Testis (tissue), 5 donors: Measurements from ENCODE around the gene TAC1. TPM values are rescaled to one million over a fixed set of nuclear protein-coding genes. Genes with fewer than 3 reads are reported as not detected.

Experiments
- DNase-seq: peaks from one replicate; pipeline ENCODE4 v3.0.0-alpha.2; 2019
- H3K27ac ChIP-seq, 2 donors: fragments of 200-600 bp; sonication (generic); one replicate each; pipeline ENCODE4 v1.5.1; 2019
- H3K27me3 ChIP-seq: fragments of 200-600 bp; sonication (generic); one replicate; pipeline ENCODE4 v1.5.1; 2019
- H3K36me3 ChIP-seq: fragments of 200-600 bp; sonication (generic); one replicate; pipeline ENCODE4 v1.5.1; 2017; ENCODE audit warnings: low read depth; ENCODE audit errors: missing control alignments
- H3K4me1 ChIP-seq: fragments of 200-600 bp; sonication (generic); one replicate; pipeline ENCODE4 v1.5.1; 2019
- H3K4me3 ChIP-seq, 2 donors: fragments of 200-600 bp; sonication (generic); one replicate each; pipeline ENCODE4 v1.5.1; 2017 to 2019
- H3K9me3 ChIP-seq: fragments of 200-600 bp; sonication (generic); one replicate; pipeline ENCODE4 v1.5.1; 2017
- CTCF ChIP-seq, 3 experiments: fragments of 450-650 bp in 2 of 3; fragments of 200-600 bp in 1 of 3; sonication (generic) in 1 of 3; IDR thresholded peaks; one replicate each; pipeline ENCODE4 v1.5.1; 2016 to 2019; ENCODE audit warnings: antibody characterized with exemption in 3 of 3, mild to moderate bottlenecking in 2 of 3, moderate library complexity in 1 of 3
- POLR2A ChIP-seq: fragments of 450-650 bp; IDR thresholded peaks from one replicate; pipeline ENCODE4 v1.6.1; 2017; ENCODE audit warnings: antibody characterized with exemption, mild to moderate bottlenecking, moderate library complexity
- WGBS, 2 donors: methylation state at CpG; one replicate each; pipeline ENCODE4 v1.1.5; 2018; 5-methylcytosine and 5-hydroxymethylcytosine counted together
- intact Hi-C: fragments of 100-400 bp; cut with DNase I; formaldehyde crosslinking; loops from one replicate; pipeline ENCODE4 v1.15.1; 2023; ENCODE audit warnings: low total_unique reads
- long read RNA-seq, 2 donors: transcript quantifications; one replicate each; lab custom pipeline, GENCODE V29; 2026
- polyA plus RNA-seq: library from polyadenylated mRNA; stranded (reverse); fragments of 350-450 nt; fragmentation: Illumina TruSeq; extraction: RNeasy Lipid Tissue Mini Kit (QIAGEN cat#74804); gene quantifications from one replicate; pipeline ENCODE4 v1.2.3, GENCODE V29; 2014; ENCODE audit warnings: low read depth, low replicate concordance; ENCODE audit not compliant: insufficient read depth
- total RNA-seq, 2 donors: library from RNA; depleted of rRNA; stranded (reverse); fragments of >200 nt; gene quantifications; one replicate each; pipeline ENCODE4 v1.2.3, GENCODE V29; 2016

TAC1 gene
- 1 to 10 TPM in 1 of 2 donors, not detected in 1; 1.2 TPM for total RNA-seq
- 0.59 TPM for polyA plus RNA-seq
- long read RNA-seq, donor 1 = 0 reads
- long read RNA-seq, donor 2 = 0 reads

- peak; percentile 18 for DNase-seq
- Histone ChIP-seq H3K9me3 (no peaks in the 10 kb centered on the region), H3K36me3 (no peaks in the 10 kb centered on the region), H3K27ac (no peak within 1 kb of the TSS), H3K4me1 (no peaks in the 10 kb centered on the region), H3K4me3 (peak within 1 kb of the TSS; percentile 27 to 50), H3K27me3 (no peaks in the 10 kb centered on the region)
- intact Hi-C loops = no loop called here
- 2 to 5% methylated on average over 35 to 57 of the region's 57 CpGs for WGBS, 2 donors
- no peak for TF ChIP-seq POLR2A
- no peak for TF ChIP-seq CTCF (IDR thresholded peaks at IDR 0.05)
Measured at GRCh38 chr7:97731736-97732564, at the start of gene TAC1. TAC1 (plus strand) TSS chr7:97732086; CDS start chr7:97732613, 527 bp downstream.

- no peak overlapping the region for H3K4me3 ChIP-seq
- H3K9me3 ChIP-seq = no peaks in the 10 kb centered on the region
- TF ChIP-seq POLR2A = no peak
- no peak for TF ChIP-seq CTCF (IDR thresholded peaks at IDR 0.05)
- intact Hi-C loops = no loop called here
- H3K36me3 ChIP-seq = no peaks in the 10 kb centered on the region
- no peak for DNase-seq
- 89% methylated on average over 4 of the region's 4 CpGs for WGBS, 2 donors
- H3K27me3 ChIP-seq = no peaks in the 10 kb centered on the region
- H3K4me1 ChIP-seq = no peaks in the 10 kb centered on the region
- H3K27ac ChIP-seq = no peak overlapping the region
Measured at GRCh38 chr7:97685952-97686351, 45.9 kb upstream of the TAC1 start.

- Histone ChIP-seq H3K27me3 (no peaks in the 10 kb centered on the region), H3K27ac (no peak overlapping the region), H3K4me3 (no peak overlapping the region), H3K4me1 (no peaks in the 10 kb centered on the region), H3K9me3 (no peaks in the 10 kb centered on the region), H3K36me3 (no peaks in the 10 kb centered on the region)
- intact Hi-C loops = no loop called here
- no peak for DNase-seq
- TF ChIP-seq POLR2A (no peak), CTCF (IDR thresholded peaks at IDR 0.05) (no peak)
- WGBS, 2 donors = 83 to 85% methylated on average over 1 of the region's 1 CpG
Measured at GRCh38 chr7:97693586-97693985, 38.3 kb upstream of the TAC1 start.

GRCh38 chr7:97694355-97694754 is 37.5 kb upstream of the TAC1 start:
- H3K4me3 ChIP-seq = no peak overlapping the region
- intact Hi-C loops = no loop called here
- no peaks in the 10 kb centered on the region for H3K9me3 ChIP-seq
- H3K36me3 ChIP-seq = no peaks in the 10 kb centered on the region
- TF ChIP-seq CTCF (IDR thresholded peaks at IDR 0.05) = no peak
- no peak for TF ChIP-seq POLR2A
- no peak for DNase-seq
- H3K4me1 ChIP-seq = no peaks in the 10 kb centered on the region
- H3K27ac ChIP-seq = no peak overlapping the region
- 88 to 94% methylated on average over 2 of the region's 2 CpGs for WGBS, 2 donors
- no peaks in the 10 kb centered on the region for H3K27me3 ChIP-seq

GRCh38 chr7:97697396-97697795 is 34.5 kb upstream of the TAC1 start:
- DNase-seq = no peak
- no peaks in the 10 kb centered on the region for H3K9me3 ChIP-seq
- H3K27ac ChIP-seq = no peak overlapping the region
- H3K4me1 ChIP-seq = no peaks in the 10 kb centered on the region
- no peaks in the 10 kb centered on the region for H3K27me3 ChIP-seq
- H3K36me3 ChIP-seq = no peaks in the 10 kb centered on the region
- intact Hi-C loops = no loop called here
- TF ChIP-seq POLR2A (no peak), CTCF (IDR thresholded peaks at IDR 0.05) (no peak)
- no peak overlapping the region for H3K4me3 ChIP-seq
